ENCODE measurements around the gene CNOT1. TPM values are rescaled to one million over a fixed set of nuclear protein-coding genes. Genes with fewer than 3 reads are reported as not detected.

CNOT1 gene
- total RNA-seq (2022) (270 and 299 TPM in 2 replicates), Bru-seq, nascent RNA (percentile 96 among the genes with signal in this experiment), BruChase-seq, experiment 1, labeled RNA remaining after a 6-hour chase (percentile 97 among the genes with signal in this experiment), BruChase-seq, experiment 2, labeled RNA remaining after a 2-hour chase (percentile 95 among the genes with signal in this experiment)
- long read RNA-seq, full-length matches to known transcripts: 14 of 47 reads
- long read RNA-seq, partial matches to known transcripts: 13 of 47 reads
- long read RNA-seq, other reads (novel, unspliced or antisense): 20 of 47 reads

DNA sequence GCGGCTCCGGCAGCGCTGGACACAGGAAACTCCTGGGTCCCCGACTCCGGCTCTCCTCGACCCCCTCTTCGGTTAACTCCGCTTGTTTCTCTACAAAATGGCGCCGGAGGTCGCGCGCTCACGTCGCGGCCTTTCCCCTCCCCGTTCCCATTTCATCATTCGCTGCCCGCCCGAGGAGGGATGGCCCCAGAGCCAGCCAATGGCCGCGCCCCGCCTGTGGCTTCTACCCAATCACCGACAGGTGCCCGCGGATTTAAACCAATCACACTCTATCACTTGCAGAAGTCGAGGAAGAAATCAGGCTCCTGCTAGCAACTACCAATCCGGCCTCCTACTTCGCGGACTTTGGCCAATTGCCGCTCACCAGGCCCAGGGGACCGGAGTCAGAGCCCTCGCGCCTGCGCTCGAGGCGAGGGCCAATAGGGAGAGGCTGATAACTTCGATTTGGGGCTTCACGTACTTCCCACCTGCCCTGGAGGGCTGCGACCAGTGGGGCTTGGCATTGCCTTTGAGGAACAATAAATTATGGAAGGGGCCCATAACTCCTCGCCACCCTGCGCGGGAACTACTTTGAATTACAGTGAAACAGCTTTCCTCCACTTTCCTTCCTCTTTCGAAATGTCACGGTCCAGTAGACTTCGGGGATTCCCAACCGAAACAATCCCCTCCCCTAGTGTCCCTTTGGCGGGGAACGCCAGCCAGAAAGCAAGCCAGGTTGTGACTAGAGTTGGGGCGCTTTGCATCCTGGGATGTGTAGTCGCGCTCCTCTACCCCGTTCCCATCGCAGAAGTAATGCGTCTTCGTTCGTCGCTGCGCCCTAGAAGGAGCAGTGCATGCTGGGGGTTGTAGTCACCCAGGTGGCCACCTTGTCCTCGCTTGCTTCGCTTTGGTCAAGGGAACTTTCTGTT lies at the start of gene CNOT1:
TSS of gene CNOT1 (minus strand) at position 94 of the 908 bp plus-strand sequence. CDS start 30,489 bp downstream, outside the sequence.
- peaks cover 45% of the 10 kb centered on the region for H3K36me3 Mint-ChIP-seq (ENCODE audit: insufficient read depth, unreplicated experiment)
- CTCF ChIA-PET: interaction anchor here (0.5 to 1.0 kb wide), 3 partner anchors 16 to 605 kb away, joined by 3 to 4 read pairs (median 3); no protein-coding TSS in a partner anchor
- intact Hi-C loops (cut with micrococcal nuclease; ENCODE audit: unreplicated experiment): loop anchor here (10.0 kb wide), 1 partner anchor 295 kb away; no protein-coding TSS in a partner anchor
- peak within 1 kb of the TSS; percentile 99 for H3K4me3 Mint-ChIP-seq (ENCODE audit: low read depth, unreplicated experiment)
- H3K9me3 Mint-ChIP-seq (ENCODE audit: low read depth, unreplicated experiment): no peaks in the 10 kb centered on the region
- TSS peak; percentile 48 for BruUV-seq (replicated peaks)
- DNase-seq: peak; percentile 99
- H3K27ac Mint-ChIP-seq (ENCODE audit: unreplicated experiment): peak within 1 kb of the TSS; percentile 100
- TF ChIP-seq, protein P1, sequence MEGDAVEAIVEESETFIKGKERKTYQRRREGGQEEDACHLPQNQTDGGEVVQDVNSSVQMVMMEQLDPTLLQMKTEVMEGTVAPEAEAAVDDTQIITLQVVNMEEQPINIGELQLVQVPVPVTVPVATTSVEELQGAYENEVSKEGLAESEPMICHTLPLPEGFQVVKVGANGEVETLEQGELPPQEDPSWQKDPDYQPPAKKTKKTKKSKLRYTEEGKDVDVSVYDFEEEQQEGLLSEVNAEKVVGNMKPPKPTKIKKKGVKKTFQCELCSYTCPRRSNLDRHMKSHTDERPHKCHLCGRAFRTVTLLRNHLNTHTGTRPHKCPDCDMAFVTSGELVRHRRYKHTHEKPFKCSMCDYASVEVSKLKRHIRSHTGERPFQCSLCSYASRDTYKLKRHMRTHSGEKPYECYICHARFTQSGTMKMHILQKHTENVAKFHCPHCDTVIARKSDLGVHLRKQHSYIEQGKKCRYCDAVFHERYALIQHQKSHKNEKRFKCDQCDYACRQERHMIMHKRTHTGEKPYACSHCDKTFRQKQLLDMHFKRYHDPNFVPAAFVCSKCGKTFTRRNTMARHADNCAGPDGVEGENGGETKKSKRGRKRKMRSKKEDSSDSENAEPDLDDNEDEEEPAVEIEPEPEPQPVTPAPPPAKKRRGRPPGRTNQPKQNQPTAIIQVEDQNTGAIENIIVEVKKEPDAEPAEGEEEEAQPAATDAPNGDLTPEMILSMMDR (IDR thresholded peaks at IDR 0.05; ENCODE audit: unreplicated experiment): no peak
- no peaks in the 10 kb centered on the region for H3K4me1 Mint-ChIP-seq (ENCODE audit: low read depth, unreplicated experiment)
- H3K27me3 Mint-ChIP-seq (ENCODE audit: unreplicated experiment): no peaks in the 10 kb centered on the region

DNA sequence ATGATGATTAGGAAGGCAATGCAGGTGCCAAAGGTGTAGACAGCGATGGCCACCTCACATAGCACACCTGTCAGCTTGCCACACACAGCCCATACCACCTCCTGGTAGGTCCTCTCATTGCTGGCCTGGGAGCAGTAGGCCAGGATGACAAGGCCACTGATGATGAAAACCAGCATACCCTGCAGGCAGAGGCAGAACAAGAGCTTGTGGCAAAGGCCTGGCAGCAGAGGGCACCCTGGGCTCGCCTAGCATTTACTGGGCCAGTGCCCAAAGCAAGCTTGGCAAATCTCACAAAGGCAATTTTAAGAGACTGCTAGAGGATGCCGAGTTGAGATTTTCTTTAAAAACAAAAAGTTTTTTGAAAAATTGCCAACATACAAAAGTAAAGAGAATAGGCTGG lies 49.1 kb upstream of the CNOT1 start:
- no peaks in the 10 kb centered on the region for H3K27me3 Mint-ChIP-seq (ENCODE audit: unreplicated experiment)
- no peaks in the 10 kb centered on the region for H3K9me3 Mint-ChIP-seq (ENCODE audit: low read depth, unreplicated experiment)
- TF ChIP-seq, protein P1 (IDR thresholded peaks at IDR 0.05; ENCODE audit: unreplicated experiment): no peak
- H3K4me1 Mint-ChIP-seq (ENCODE audit: low read depth, unreplicated experiment): peaks cover 5% of the 10 kb centered on the region
- BruUV-seq (replicated peaks): no TSS peak
- CTCF ChIA-PET: interaction anchor here (0.8 to 2.7 kb wide), 2 partner anchors 73 to 78 kb away, joined by 5 to 17 read pairs; no protein-coding TSS in a partner anchor
- H3K27ac Mint-ChIP-seq (ENCODE audit: unreplicated experiment): no peak overlapping the region
- DNase-seq: peak; percentile 30
- H3K36me3 Mint-ChIP-seq (ENCODE audit: insufficient read depth, unreplicated experiment): peaks cover 7% of the 10 kb centered on the region
- H3K4me3 Mint-ChIP-seq (ENCODE audit: low read depth, unreplicated experiment): no peak overlapping the region
- intact Hi-C loops (cut with micrococcal nuclease; ENCODE audit: unreplicated experiment): loop anchor here (2.0 kb wide), 1 partner anchor 78 kb away; no protein-coding TSS in a partner anchor

- peaks cover 7% of the 10 kb centered on the region for H3K36me3 Mint-ChIP-seq (ENCODE audit: insufficient read depth, unreplicated experiment)
- no TSS peak for BruUV-seq (replicated peaks)
- CTCF ChIA-PET: interaction anchor here (2.7 kb wide), 1 partner anchor 78 kb away, joined by 17 read pairs; no protein-coding TSS in a partner anchor
Measured at GRCh38 chr16:58678269-58678668, 48.6 kb upstream of the CNOT1 start.

More at GRCh38 chr16:58678269-58678668, 48.6 kb upstream of the CNOT1 start:
- intact Hi-C loops (cut with micrococcal nuclease; ENCODE audit: unreplicated experiment): loop anchor here (2.0 kb wide), 1 partner anchor 79 kb away; no protein-coding TSS in a partner anchor
- H3K9me3 Mint-ChIP-seq (ENCODE audit: low read depth, unreplicated experiment): no peaks in the 10 kb centered on the region
- H3K4me3 Mint-ChIP-seq (ENCODE audit: low read depth, unreplicated experiment): no peak overlapping the region
- DNase-seq: no peak
- peaks cover under 1% of the 10 kb centered on the region for H3K4me1 Mint-ChIP-seq (ENCODE audit: low read depth, unreplicated experiment)
- H3K27ac Mint-ChIP-seq (ENCODE audit: unreplicated experiment): no peak overlapping the region
- TF ChIP-seq, protein P1 (IDR thresholded peaks at IDR 0.05; ENCODE audit: unreplicated experiment): no peak
- H3K27me3 Mint-ChIP-seq (ENCODE audit: unreplicated experiment): no peaks in the 10 kb centered on the region

Data from Calu3 (cell line).